Muscle layer of colon (tissue), 2 donors: ENCODE data around the gene GNB3.

Source experiments
- H3K27ac ChIP-seq: one replicate; pipeline ENCODE4 v1.7.0; 2013; ENCODE audit warnings: low read depth, mild to moderate bottlenecking, low read length, moderate library complexity
- H3K27me3 ChIP-seq, 2 donors: one replicate each; pipeline ENCODE4 v1.7.0; 2013; ENCODE audit warnings: low read length in 2 of 2, mild to moderate bottlenecking in 2 of 2; ENCODE audit not compliant: insufficient read depth in 2 of 2, control insufficient read depth in 1 of 2
- H3K36me3 ChIP-seq: one replicate; pipeline ENCODE4 v1.7.0; 2013; ENCODE audit warnings: mild to moderate bottlenecking, low read length; ENCODE audit not compliant: insufficient read depth
- H3K4me1 ChIP-seq: one replicate; pipeline ENCODE4 v1.7.0; 2013; ENCODE audit warnings: mild to moderate bottlenecking, low read length; ENCODE audit not compliant: insufficient read depth
- H3K4me3 ChIP-seq, 2 donors: one replicate each; pipeline ENCODE4 v1.7.0; 2013; ENCODE audit warnings: low read length in 2 of 2, low read depth in 1 of 2, mild to moderate bottlenecking in 1 of 2, moderate library complexity in 1 of 2
- H3K9ac ChIP-seq: one replicate; pipeline ENCODE4 v1.7.0; 2013; ENCODE audit warnings: low read length
- H3K9me3 ChIP-seq: one replicate; pipeline ENCODE4 v1.7.0; 2013; ENCODE audit warnings: mild to moderate bottlenecking, low read length
- donor health status: abdominal sarcoma.
- donor health status: Adenocarcinoma of cecum.

Gene GNB3

DNA sequence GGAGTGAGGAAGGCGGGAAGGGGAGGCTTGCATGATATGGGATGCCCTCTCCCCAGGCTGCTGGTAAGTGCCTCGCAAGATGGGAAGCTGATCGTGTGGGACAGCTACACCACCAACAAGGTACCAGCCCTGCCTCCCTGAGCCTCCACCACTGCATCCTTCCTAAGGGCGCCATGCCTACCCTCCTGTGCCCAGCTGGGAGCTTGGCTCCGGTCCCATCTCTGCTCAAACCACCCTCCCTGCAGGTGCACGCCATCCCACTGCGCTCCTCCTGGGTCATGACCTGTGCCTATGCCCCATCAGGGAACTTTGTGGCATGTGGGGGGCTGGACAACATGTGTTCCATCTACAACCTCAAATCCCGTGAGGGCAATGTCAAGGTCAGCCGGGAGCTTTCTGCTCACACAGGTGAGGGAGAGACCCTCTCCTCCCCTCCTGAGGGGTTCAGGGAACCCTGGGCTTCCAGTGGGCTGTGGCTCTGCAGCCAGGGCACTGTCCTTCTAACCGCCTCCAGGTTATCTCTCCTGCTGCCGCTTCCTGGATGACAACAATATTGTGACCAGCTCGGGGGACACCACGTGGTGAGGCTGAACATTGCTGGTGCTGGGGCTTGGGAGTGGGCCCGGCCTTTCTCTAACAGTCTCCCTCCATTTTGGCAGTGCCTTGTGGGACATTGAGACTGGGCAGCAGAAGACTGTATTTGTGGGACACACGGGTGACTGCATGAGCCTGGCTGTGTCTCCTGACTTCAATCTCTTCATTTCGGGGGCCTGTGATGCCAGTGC, 2.6 kb downstream of the GNB3 start:
- no peaks in the 10 kb centered on the region for H3K9me3 ChIP-seq
- peaks cover 42% of the 10 kb centered on the region for H3K36me3 ChIP-seq
- H3K4me1 ChIP-seq, result no peaks in the 10 kb centered on the region

DNA sequence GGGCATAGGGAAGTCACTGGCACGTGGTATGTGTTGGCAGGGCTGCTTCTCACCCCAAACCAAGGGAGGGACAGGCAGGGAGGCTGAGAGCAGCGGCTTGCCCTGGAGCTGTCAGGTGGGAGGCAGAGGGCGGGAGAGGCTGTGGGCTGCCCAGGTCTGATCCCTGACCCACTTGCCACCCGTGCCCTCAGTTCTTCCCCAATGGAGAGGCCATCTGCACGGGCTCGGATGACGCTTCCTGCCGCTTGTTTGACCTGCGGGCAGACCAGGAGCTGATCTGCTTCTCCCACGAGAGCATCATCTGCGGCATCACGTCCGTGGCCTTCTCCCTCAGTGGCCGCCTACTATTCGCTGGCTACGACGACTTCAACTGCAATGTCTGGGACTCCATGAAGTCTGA, 4.7 kb downstream of the GNB3 start:
- Histone ChIP-seq H3K27ac (no peak overlapping the region), H3K9me3 (no peaks in the 10 kb centered on the region), H3K4me3 (no peak overlapping the region), H3K9ac (no peak overlapping the region), H3K27me3 (no peaks in the 10 kb centered on the region), H3K36me3 (peaks cover 28% of the 10 kb centered on the region), H3K4me1 (no peaks in the 10 kb centered on the region)

More for the DNA sequence above, 2.6 kb downstream of the GNB3 start:
- Histone ChIP-seq H3K27me3 (no peaks in the 10 kb centered on the region), H3K4me3 (no peak overlapping the region), H3K27ac (no peak overlapping the region), H3K9ac (no peak overlapping the region)

- H3K27me3 ChIP-seq, result no peaks in the 10 kb centered on the region
- no peak overlapping the region for H3K27ac ChIP-seq
- H3K4me1 ChIP-seq, result peaks cover 4% of the 10 kb centered on the region
- H3K4me3 ChIP-seq, result no peak overlapping the region
- H3K9ac ChIP-seq, result no peak overlapping the region
- peaks cover 28% of the 10 kb centered on the region for H3K36me3 ChIP-seq
- no peaks in the 10 kb centered on the region for H3K9me3 ChIP-seq
These were observed 5.7 kb downstream of the GNB3 start for GRCh38 chr12:6846316-6846869.

DNA sequence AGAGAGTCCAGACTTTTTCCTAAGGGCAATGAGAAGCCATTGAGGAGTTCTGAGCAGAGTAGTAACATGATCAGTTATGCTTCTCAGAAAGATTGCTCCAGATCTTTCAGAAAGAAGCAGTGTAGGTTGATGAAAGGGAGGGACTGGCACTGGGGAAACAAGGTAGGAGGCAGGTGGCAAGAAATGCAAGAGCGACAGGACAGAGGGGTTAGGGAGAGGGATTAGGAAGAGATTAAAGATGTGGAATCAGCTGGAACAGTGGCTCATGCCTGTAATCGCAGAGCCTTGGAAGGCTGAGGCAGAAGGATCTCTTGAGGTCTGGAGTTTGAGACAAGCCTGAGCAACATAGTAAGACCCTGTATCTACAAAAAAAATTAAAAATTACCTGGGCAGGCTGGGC, 7.0 kb downstream of the GNB3 start:
- peaks cover 28% of the 10 kb centered on the region for H3K36me3 ChIP-seq
- H3K9ac ChIP-seq, result no peak overlapping the region
- no peak overlapping the region for H3K27ac ChIP-seq

GRCh38 chr12:6849427-6849826, 8.7 kb downstream of the GNB3 start:
- Histone ChIP-seq H3K36me3 (peaks cover 25% of the 10 kb centered on the region), H3K9me3 (no peaks in the 10 kb centered on the region), H3K9ac (no peak overlapping the region), H3K27ac (no peak overlapping the region), H3K4me3 (no peak overlapping the region), H3K27me3 (no peaks in the 10 kb centered on the region), H3K4me1 (peaks cover 21% of the 10 kb centered on the region)

More for the DNA sequence above, 7.0 kb downstream of the GNB3 start:
- Histone ChIP-seq H3K27me3 (no peaks in the 10 kb centered on the region), H3K4me1 (peaks cover 5% of the 10 kb centered on the region), H3K9me3 (no peaks in the 10 kb centered on the region), H3K4me3 (no peak overlapping the region)

- Histone ChIP-seq H3K4me3 (no peak overlapping the region), H3K9ac (no peak overlapping the region), H3K4me1 (peaks cover 21% of the 10 kb centered on the region), H3K9me3 (no peaks in the 10 kb centered on the region), H3K36me3 (peaks cover 19% of the 10 kb centered on the region), H3K27ac (no peak overlapping the region), H3K27me3 (no peaks in the 10 kb centered on the region)
These were observed 9.3 kb downstream of the GNB3 start for GRCh38 chr12:6849976-6850560.

DNA sequence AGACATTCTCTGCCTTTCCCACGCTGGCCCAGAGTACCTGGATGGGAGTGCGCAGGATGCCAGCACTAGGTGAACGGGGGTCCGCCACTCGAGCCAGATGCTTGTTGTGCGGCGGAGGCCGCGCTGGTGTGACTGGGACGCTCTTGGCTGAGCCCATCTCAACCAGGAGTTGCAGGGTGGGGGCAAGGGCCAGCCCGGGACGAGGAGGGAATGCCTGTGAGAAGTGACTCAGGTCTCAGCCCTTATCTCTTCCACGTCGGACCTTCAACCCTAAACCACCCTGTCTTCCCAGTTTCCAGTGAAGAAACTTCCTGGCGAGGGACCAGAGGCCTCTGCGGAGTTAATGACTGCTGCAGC, 10.0 kb downstream of the GNB3 start:
- no peaks in the 10 kb centered on the region for H3K9me3 ChIP-seq
- H3K4me3 ChIP-seq, result peak overlapping the region in 1 of 2 donors; percentile 82
- H3K4me1 ChIP-seq, result peaks cover 21% of the 10 kb centered on the region
- H3K27me3 ChIP-seq, result no peaks in the 10 kb centered on the region
- no peak overlapping the region for H3K9ac ChIP-seq
- no peak overlapping the region for H3K27ac ChIP-seq
- H3K36me3 ChIP-seq, result peaks cover 25% of the 10 kb centered on the region

- Histone ChIP-seq H3K27ac (peak within 1 kb of the TSS; percentile 94), H3K4me1 (peaks cover 21% of the 10 kb centered on the region), H3K9ac (peak within 1 kb of the TSS; percentile 50), H3K27me3 (no peaks in the 10 kb centered on the region), H3K9me3 (no peaks in the 10 kb centered on the region), H3K4me3 (peak within 1 kb of the TSS; percentile 64 to 82), H3K36me3 (peaks cover 25% of the 10 kb centered on the region)
These were observed 10.6 kb downstream of the GNB3 start, which contains the start of gene CDCA3 for GRCh38 chr12:6851153-6851920. TSS of gene CDCA3 (minus strand) at chr12:6851286. CDS start at chr12:6850952, 334 bp downstream.

DNA sequence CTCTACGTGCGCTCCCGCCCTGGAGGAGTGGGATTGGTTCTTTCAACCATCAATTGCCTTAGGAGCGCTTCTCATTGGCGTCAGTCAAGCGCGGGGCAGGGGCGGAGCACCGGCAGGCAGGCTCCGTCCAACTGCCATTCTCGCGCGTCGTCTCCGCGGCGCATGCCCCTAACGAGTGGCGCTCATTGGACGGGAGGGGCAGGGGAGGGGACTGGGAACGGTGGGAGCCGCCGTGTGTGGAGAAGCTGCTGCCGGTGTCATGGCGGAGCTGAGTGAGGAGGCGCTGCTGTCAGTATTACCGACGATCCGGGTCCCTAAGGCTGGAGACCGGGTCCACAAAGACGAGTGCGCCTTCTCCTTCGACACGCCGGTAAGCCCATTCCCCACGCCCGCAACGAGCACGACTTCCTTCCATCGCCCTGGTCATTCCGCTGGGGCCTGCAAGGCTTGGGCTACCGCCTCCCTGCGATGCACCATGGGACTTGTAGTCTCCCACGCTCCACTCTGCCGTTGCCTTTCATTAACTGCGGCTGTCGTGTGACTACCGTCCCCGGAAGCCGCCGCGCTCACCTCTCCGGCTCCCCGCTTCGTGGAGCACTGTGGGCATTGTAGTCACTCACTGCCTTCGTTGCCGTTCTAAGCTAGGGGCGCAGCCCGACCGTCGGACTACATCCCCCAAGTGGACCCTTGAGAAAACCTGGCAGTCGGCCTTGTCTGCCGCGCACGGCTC, 11.4 kb downstream of the GNB3 start, which contains the start of gene USP5:
Gene USP5, plus strand, starts transcription at position 230 of the 730 bp plus-strand sequence. Its CDS starts 30 bp downstream, at position 260.
- H3K9me3 ChIP-seq, result no peaks in the 10 kb centered on the region
- no peaks in the 10 kb centered on the region for H3K27me3 ChIP-seq
- H3K4me1 ChIP-seq, result peaks cover 21% of the 10 kb centered on the region
- H3K9ac ChIP-seq, result peak within 1 kb of the TSS; percentile 69
- H3K27ac ChIP-seq, result peak within 1 kb of the TSS; percentile 94
- peaks cover 27% of the 10 kb centered on the region for H3K36me3 ChIP-seq
- peak within 1 kb of the TSS; percentile 64 to 82 for H3K4me3 ChIP-seq

GRCh38 chr12:6852651-6853354, 12.1 kb downstream of the GNB3 start:
- Histone ChIP-seq H3K36me3 (peaks cover 31% of the 10 kb centered on the region), H3K27ac (peak overlapping the region; percentile 8), H3K9me3 (no peaks in the 10 kb centered on the region), H3K4me1 (peaks cover 21% of the 10 kb centered on the region), H3K4me3 (peak overlapping the region; percentile 9 to 82), H3K27me3 (no peaks in the 10 kb centered on the region), H3K9ac (peak overlapping the region; percentile 69)
